Tibial nerve (tissue), 4 donors: Measurements from ENCODE around the gene ARHGAP6. TPM values are rescaled to one million over a fixed set of nuclear protein-coding genes. Genes with fewer than 3 reads are reported as not detected.
A peak's percentile ranks its signal among the peaks of the same experiment; 100 is the strongest.

Experiments used
- DNase-seq, 2 donors: peaks; one replicate each; pipeline ENCODE4 v3.0.0-alpha.2; 2019; ENCODE audit warnings: low spot score in 2 of 2
- H3K27ac ChIP-seq, 4 donors: fragments of 200-600 bp; sonication (generic) in 3 of 4; one replicate each; pipeline ENCODE4 v1.5.1; 2017 to 2019; ENCODE audit warnings: mild to moderate bottlenecking in 1 of 4
- H3K27me3 ChIP-seq, 2 donors: fragments of 200-600 bp; sonication (generic) in 1 of 2; one replicate each; pipeline versions ENCODE4 v1.5.1 to v1.6.0; 2017 to 2019
- H3K36me3 ChIP-seq, 3 donors: fragments of 200-600 bp; sonication (generic); one replicate each; pipeline ENCODE4 v1.5.1; 2018 to 2019
- H3K4me1 ChIP-seq, 4 donors: fragments of 200-600 bp; sonication (generic) in 3 of 4; one replicate each; pipeline ENCODE4 v1.5.1; 2017 to 2019
- H3K4me3 ChIP-seq, 4 donors: fragments of 200-600 bp; sonication (generic) in 3 of 4; one replicate each; pipeline ENCODE4 v1.5.1; 2017 to 2019; ENCODE audit warnings: mild to moderate bottlenecking in 1 of 4, moderate library complexity in 1 of 4
- H3K9me3 ChIP-seq, 4 donors: fragments of 200-600 bp; sonication (generic) in 3 of 4; one replicate each; pipeline ENCODE4 v1.5.1; 2017 to 2019
- EP300 ChIP-seq, 2 donors: sonication (generic); formaldehyde crosslinking; IDR thresholded peaks; one replicate each; pipeline ENCODE4 v1.6.1; 2017; ENCODE audit warnings: antibody characterized with exemption in 2 of 2, mild to moderate bottlenecking in 1 of 2
- POLR2A ChIP-seq, 2 donors: fragments of 450-650 bp; IDR thresholded peaks; one replicate each; pipeline ENCODE4 v1.6.1; 2017; ENCODE audit warnings: antibody characterized with exemption in 2 of 2, mild to moderate bottlenecking in 2 of 2, moderate library complexity in 2 of 2
- WGBS, 2 donors: methylation state at CpG; one replicate each; pipeline ENCODE4 v1.1.5; 2018; 5-methylcytosine and 5-hydroxymethylcytosine counted together
- total RNA-seq, 4 donors: library from RNA; depleted of rRNA; stranded (reverse); fragments of >200 nt; gene quantifications; one replicate each; pipeline ENCODE4 v1.1.0, GENCODE V29; 2016
- TF ChIP-seq, protein P1 (sequence below), 5 experiments: fragments of 200-600 bp in 3 of 5; fragments of 450-650 bp in 2 of 5; sonication (generic) in 3 of 5; IDR thresholded peaks; one replicate each; pipeline ENCODE4 v1.5.1; 2016 to 2019; ENCODE audit warnings: antibody characterized with exemption in 5 of 5, mild to moderate bottlenecking in 3 of 5, moderate library complexity in 2 of 5

The ARHGAP6 gene
- total RNA-seq, 4 donors from 2014 or later = 16.0 to 51.9 (median 39.3) TPM

GRCh38 chrX:11272863-11273262, 392.9 kb downstream of the ARHGAP6 start:
- Histone ChIP-seq H3K4me3 (no peak overlapping the region), H3K36me3 (no peaks in the 10 kb centered on the region), H3K27ac (no peak overlapping the region), H3K9me3 (no peaks in the 10 kb centered on the region), H3K4me1 (no peaks in the 10 kb centered on the region), H3K27me3 (no peaks in the 10 kb centered on the region)
- WGBS, 2 donors = 78 to 94% methylated on average over 5 of the region's 5 CpGs
- no peak for TF ChIP-seq POLR2A (IDR thresholded peaks at IDR 0.05)
- TF ChIP-seq, protein P1, sequence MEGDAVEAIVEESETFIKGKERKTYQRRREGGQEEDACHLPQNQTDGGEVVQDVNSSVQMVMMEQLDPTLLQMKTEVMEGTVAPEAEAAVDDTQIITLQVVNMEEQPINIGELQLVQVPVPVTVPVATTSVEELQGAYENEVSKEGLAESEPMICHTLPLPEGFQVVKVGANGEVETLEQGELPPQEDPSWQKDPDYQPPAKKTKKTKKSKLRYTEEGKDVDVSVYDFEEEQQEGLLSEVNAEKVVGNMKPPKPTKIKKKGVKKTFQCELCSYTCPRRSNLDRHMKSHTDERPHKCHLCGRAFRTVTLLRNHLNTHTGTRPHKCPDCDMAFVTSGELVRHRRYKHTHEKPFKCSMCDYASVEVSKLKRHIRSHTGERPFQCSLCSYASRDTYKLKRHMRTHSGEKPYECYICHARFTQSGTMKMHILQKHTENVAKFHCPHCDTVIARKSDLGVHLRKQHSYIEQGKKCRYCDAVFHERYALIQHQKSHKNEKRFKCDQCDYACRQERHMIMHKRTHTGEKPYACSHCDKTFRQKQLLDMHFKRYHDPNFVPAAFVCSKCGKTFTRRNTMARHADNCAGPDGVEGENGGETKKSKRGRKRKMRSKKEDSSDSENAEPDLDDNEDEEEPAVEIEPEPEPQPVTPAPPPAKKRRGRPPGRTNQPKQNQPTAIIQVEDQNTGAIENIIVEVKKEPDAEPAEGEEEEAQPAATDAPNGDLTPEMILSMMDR (IDR thresholded peaks at IDR 0.05) = no peak
- TF ChIP-seq EP300 (IDR thresholded peaks at IDR 0.05) = no peak
- no peak for DNase-seq

- H3K36me3 ChIP-seq = no peaks in the 10 kb centered on the region
- DNase-seq = no peak
- no peak for TF ChIP-seq POLR2A (IDR thresholded peaks at IDR 0.05)
- no peak overlapping the region for H3K27ac ChIP-seq
- WGBS, 2 donors = 61 to 67% methylated on average over 2 of the region's 2 CpGs
- H3K27me3 ChIP-seq = no peaks in the 10 kb centered on the region
- H3K4me1 ChIP-seq = no peaks in the 10 kb centered on the region
- H3K4me3 ChIP-seq = no peak overlapping the region
- no peaks in the 10 kb centered on the region for H3K9me3 ChIP-seq
These were observed 393.4 kb downstream of the ARHGAP6 start for GRCh38 chrX:11272290-11272689.

- WGBS, 2 donors = 89 to 98% methylated on average over 3 of the region's 3 CpGs
- no peaks in the 10 kb centered on the region for H3K4me1 ChIP-seq
- TF ChIP-seq, protein P1 (IDR thresholded peaks at IDR 0.05) = no peak
- TF ChIP-seq POLR2A (IDR thresholded peaks at IDR 0.05) (no peak), EP300 (IDR thresholded peaks at IDR 0.05) (no peak)
- H3K9me3 ChIP-seq = no peaks in the 10 kb centered on the region
- H3K27me3 ChIP-seq = no peaks in the 10 kb centered on the region
- H3K4me3 ChIP-seq = no peak overlapping the region
- no peak for DNase-seq
- no peaks in the 10 kb centered on the region for H3K36me3 ChIP-seq
- H3K27ac ChIP-seq = no peak overlapping the region
These were observed 395.7 kb downstream of the ARHGAP6 start for GRCh38 chrX:11269996-11270395.

- H3K27ac ChIP-seq = no peak overlapping the region
- WGBS, 2 donors = 83 to 88% methylated on average over 3 of the region's 3 CpGs
- TF ChIP-seq, protein P1 (IDR thresholded peaks at IDR 0.05) = no peak
- no peak for TF ChIP-seq POLR2A (IDR thresholded peaks at IDR 0.05)
- no peaks in the 10 kb centered on the region for H3K9me3 ChIP-seq
- DNase-seq = no peak
- H3K4me3 ChIP-seq = no peak overlapping the region
- H3K4me1 ChIP-seq = no peaks in the 10 kb centered on the region
- no peaks in the 10 kb centered on the region for H3K27me3 ChIP-seq
- no peaks in the 10 kb centered on the region for H3K36me3 ChIP-seq
These were observed 396.7 kb downstream of the ARHGAP6 start for GRCh38 chrX:11269006-11269405.

DNA sequence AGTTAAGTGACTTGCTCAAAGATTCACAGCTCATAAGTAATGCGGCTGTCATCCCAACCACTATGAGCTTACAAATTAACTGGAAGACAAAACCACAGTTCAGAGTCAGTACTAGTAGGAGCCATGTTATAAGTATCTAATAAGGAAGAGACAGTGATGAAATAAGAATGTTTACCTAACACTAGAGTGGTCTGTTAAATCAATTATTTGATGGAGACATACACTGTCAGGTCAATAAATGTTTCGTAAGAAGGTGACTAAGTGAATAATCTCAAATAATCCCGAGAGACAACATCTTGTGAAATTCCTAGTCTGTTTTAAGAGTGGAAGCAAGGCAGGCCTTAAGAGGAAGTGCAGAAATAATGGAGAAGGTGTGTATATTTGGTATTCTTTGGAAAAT, 398.3 kb downstream of the ARHGAP6 start:
- H3K36me3 ChIP-seq = no peaks in the 10 kb centered on the region
- H3K9me3 ChIP-seq = no peaks in the 10 kb centered on the region
- no peaks in the 10 kb centered on the region for H3K27me3 ChIP-seq
- WGBS, 2 donors = 82 to 88% methylated on average over 3 of the region's 3 CpGs
- H3K27ac ChIP-seq = no peak overlapping the region
- TF ChIP-seq, protein P1 (IDR thresholded peaks at IDR 0.05) = no peak
- TF ChIP-seq EP300 (IDR thresholded peaks at IDR 0.05) = peak in 1 of 2 donors; percentile 18
- DNase-seq = no peak
- H3K4me3 ChIP-seq = no peak overlapping the region
- no peaks in the 10 kb centered on the region for H3K4me1 ChIP-seq

GRCh38 chrX:11266573-11267003, 399.1 kb downstream of the ARHGAP6 start:
- Histone ChIP-seq H3K27ac (peak overlapping the region in 2 of 4 donors; percentile 2 to 72), H3K9me3 (no peaks in the 10 kb centered on the region), H3K36me3 (no peaks in the 10 kb centered on the region), H3K4me1 (no peaks in the 10 kb centered on the region), H3K27me3 (no peaks in the 10 kb centered on the region), H3K4me3 (no peak overlapping the region)
- TF ChIP-seq POLR2A (IDR thresholded peaks at IDR 0.05) (no peak), EP300 (IDR thresholded peaks at IDR 0.05) (no peak)
- TF ChIP-seq, protein P1 (IDR thresholded peaks at IDR 0.05) = no peak
- no peak for DNase-seq
- 14 to 34% methylated on average over 5 of the region's 5 CpGs for WGBS, 2 donors
